IMR-90 (cell line): ENCODE measurements around the gene BEND3. TPM values are rescaled to one million over a fixed set of nuclear protein-coding genes. Genes with fewer than 3 reads are reported as not detected.

Experiments used
- ATAC-seq: fragments of 200-7000 bp; cut with Tn5 transposase; 2 replicates; pipeline ENCODE4 v1.9.1; 2020; ENCODE audit warnings: low read depth, mild to moderate bottlenecking, moderate library complexity
- BruUV-seq: library from RNA; stranded (reverse); fragments of 400-500 nt; replicated peaks from 2 replicates; lab custom pipeline; 2021; lab: Mats Ljungman, UMichigan
- CTCF ChIA-PET: fragments of 300-600 bp; formaldehyde crosslinking; extraction: SDS; loops from one replicate; lab custom pipeline; 2021; ENCODE audit warnings: antibody characterized with exemption; lab: Yijun Ruan, JAX
- POLR2A ChIA-PET: fragments of 300-600 bp; sonication (Branson Sonifier 250); formaldehyde crosslinking; loops from one replicate; lab custom pipeline; 2022; ENCODE audit warnings: antibody characterized with exemption; ENCODE audit not compliant: unreplicated experiment; lab: Charles Lee
- DNase-seq: peaks from one replicate; pipeline ENCODE4 v3.0.0; 2013
- H2AFZ ChIP-seq: replicated peaks from 2 replicates; pipeline ENCODE3; 2013; ENCODE audit warnings: low read length, mild to moderate bottlenecking; ENCODE audit not compliant: poor library complexity
- H2AK5ac ChIP-seq: 2 replicates; pipeline ENCODE4 v1.6.1; 2013; ENCODE audit warnings: low read depth, low read length, inconsistent platforms
- H2AK9ac ChIP-seq: replicated peaks from 2 replicates; pipeline ENCODE3; 2013; ENCODE audit warnings: mild to moderate bottlenecking, low read depth, low read length, moderate library complexity; ENCODE audit not compliant: poor library complexity
- H2BK120ac ChIP-seq: 2 replicates; pipeline ENCODE4 v1.6.1; 2013; ENCODE audit warnings: low read depth, low read length, inconsistent platforms
- H2BK15ac ChIP-seq: 3 replicates; pipeline ENCODE4 v1.6.1; 2013; ENCODE audit warnings: low read depth, low read length, inconsistent platforms
- H2BK20ac ChIP-seq: 2 replicates; pipeline ENCODE4 v1.6.1; 2013; ENCODE audit warnings: low read depth, mild to moderate bottlenecking, inconsistent platforms, low read length, moderate library complexity
- H2BK5ac ChIP-seq: 2 replicates; pipeline ENCODE4 v1.6.1; 2013; ENCODE audit warnings: mild to moderate bottlenecking, low read depth, low read length, inconsistent platforms; ENCODE audit not compliant: poor library complexity, severe bottlenecking
- H3K14ac ChIP-seq: replicated peaks from 2 replicates; pipeline ENCODE4 v1.6.1; 2013; ENCODE audit warnings: low read depth, low read length, inconsistent platforms
- H3K18ac ChIP-seq: 2 replicates; pipeline ENCODE4 v1.6.1; 2013; ENCODE audit warnings: low read depth, low read length, control low read depth
- H3K23ac ChIP-seq: 2 replicates; pipeline ENCODE4 v1.6.1; 2013; ENCODE audit warnings: low read depth, low read length, inconsistent platforms
- H3K27ac ChIP-seq: 2 replicates; pipeline ENCODE4 v1.5.1; 2013; ENCODE audit warnings: mild to moderate bottlenecking, control low read depth, low read length; ENCODE audit not compliant: insufficient read depth
- H3K27me3 ChIP-seq: 2 replicates; pipeline ENCODE4 v1.6.1; 2013; ENCODE audit warnings: low read length; ENCODE audit not compliant: control insufficient read depth, insufficient read depth
- H3K36me3 ChIP-seq: 2 replicates; pipeline ENCODE4 v1.6.1; 2013; ENCODE audit warnings: low read length, mixed read lengths; ENCODE audit not compliant: control insufficient read depth, insufficient read depth
- H3K4ac ChIP-seq: 2 replicates; pipeline ENCODE4 v1.6.1; 2013; ENCODE audit warnings: low read depth, low read length, inconsistent platforms
- H3K4me1 ChIP-seq: 2 replicates; pipeline ENCODE4 v1.6.1; 2013; ENCODE audit warnings: low read length, mixed read lengths; ENCODE audit not compliant: control insufficient read depth, insufficient read depth
- H3K4me2 ChIP-seq: 2 replicates; pipeline ENCODE4 v1.6.1; 2013; ENCODE audit warnings: low read depth, mild to moderate bottlenecking, control low read depth, low read length, moderate library complexity
- H3K4me3 ChIP-seq: 2 replicates; pipeline ENCODE4 v1.5.1; 2013; ENCODE audit warnings: low read depth, mild to moderate bottlenecking, control low read depth, low read length, moderate library complexity; ENCODE audit not compliant: insufficient read depth
- H3K56ac ChIP-seq: 2 replicates; pipeline ENCODE4 v1.6.1; 2013; ENCODE audit warnings: low read length, inconsistent platforms; ENCODE audit not compliant: insufficient read depth; ENCODE audit errors: extremely low read depth
- H3K79me1 ChIP-seq, 2 experiments: 2 replicates each; pipeline ENCODE4 v1.6.1; 2013; ENCODE audit warnings: low read length in 2 of 2, inconsistent platforms in 1 of 2, low read depth in 1 of 2
- H3K9ac ChIP-seq: 2 replicates; pipeline ENCODE4 v1.6.1; 2013; ENCODE audit warnings: low read depth, low read length, control low read depth
- H3K9me1 ChIP-seq: 2 replicates; pipeline ENCODE4 v1.6.1; 2013; ENCODE audit warnings: low read length, inconsistent platforms; ENCODE audit not compliant: insufficient read depth
- H3K9me3 ChIP-seq: 2 replicates; pipeline ENCODE4 v1.6.1; 2013; ENCODE audit warnings: low read length; ENCODE audit not compliant: control insufficient read depth, insufficient read depth
- H4K20me1 ChIP-seq: 2 replicates; pipeline ENCODE4 v1.6.1; 2013; ENCODE audit warnings: low read length, inconsistent platforms; ENCODE audit not compliant: insufficient read depth
- H4K5ac ChIP-seq: 2 replicates; pipeline ENCODE4 v1.6.1; 2013; ENCODE audit warnings: mild to moderate bottlenecking, low read depth, low read length, control low read depth
- H4K8ac ChIP-seq, 2 experiments: 2 replicates each; pipeline ENCODE4 v1.6.1; 2013; ENCODE audit warnings: low read depth in 2 of 2, low read length in 2 of 2, control low read depth in 1 of 2, inconsistent platforms in 1 of 2
- H4K91ac ChIP-seq: 2 replicates; pipeline ENCODE4 v1.6.1; 2013; ENCODE audit warnings: low read depth, low read length, inconsistent platforms; ENCODE audit not compliant: insufficient read depth
- CEBPB ChIP-seq: IDR thresholded peaks from 2 replicates; pipeline ENCODE4 v1.6.1; 2012; ENCODE audit warnings: low read depth, low read length, improper control_type of control experiment
- FOS ChIP-seq: fragments of 150-350 bp; IDR thresholded peaks from 2 replicates; pipeline ENCODE4 v1.6.1; 2016; ENCODE audit warnings: low read depth, low read length
- NFE2L2 ChIP-seq: fragments of 150-350 bp; IDR thresholded peaks from 2 replicates; pipeline ENCODE4 v1.6.1; 2016; ENCODE audit warnings: low read depth, mild to moderate bottlenecking, low read length
- POLR2A ChIP-seq: IDR thresholded peaks from 2 replicates; pipeline ENCODE4 v1.6.1; 2012; ENCODE audit warnings: mild to moderate bottlenecking, low read depth, low read length
- RAD21 ChIP-seq: IDR thresholded peaks from 2 replicates; pipeline ENCODE4 v1.6.1; 2012; ENCODE audit warnings: low read length, improper control_type of control experiment
- RFX5 ChIP-seq: IDR thresholded peaks from 2 replicates; pipeline ENCODE4 v1.8.0; 2012; ENCODE audit warnings: low read depth, mild to moderate bottlenecking, low read length, moderate library complexity
- SMC3 ChIP-seq: fragments of 150-350 bp; IDR thresholded peaks from 2 replicates; pipeline ENCODE4 v1.6.1; 2016; ENCODE audit warnings: low read depth, mild to moderate bottlenecking, antibody characterized with exemption, low read length, moderate library complexity
- WGBS, 2 experiments: methylation state at CpG; one replicate each; pipeline versions ENCODE4 v1.1.5 to v1.1.7; 2013; ENCODE audit warnings: missing lambda C conversion rate in 2 of 2; ENCODE audit not compliant: insufficient read length in 1 of 2; ENCODE audit errors: extremely low coverage in 2 of 2; 5-methylcytosine and 5-hydroxymethylcytosine counted together
- dilution Hi-C: fragments of 300-500 bp; cut with HindIII; formaldehyde crosslinking; loops from one replicate; pipeline ENCODE4 v1.14.3; 2018; ENCODE audit warnings: low sequenced_read_pairs; ENCODE audit not compliant: unreplicated experiment
- in situ Hi-C: fragments of 300-500 bp; cut with MboI; formaldehyde crosslinking; loops from 3 replicates; pipeline ENCODE4 v1.14.3; 2019; ENCODE audit warnings: low sequenced_read_pairs, inconsistent platforms, mixed read lengths
- intact Hi-C: fragments of 100-400 bp; cut with micrococcal nuclease; formaldehyde crosslinking; loops from 2 replicates; pipeline ENCODE4 v1.10.0; 2022
- polyA plus RNA-seq, 3 experiments: library from polyadenylated mRNA; depleted of rRNA; stranded (reverse); fragments of >200 nt; gene quantifications; 2 replicates each; pipeline ENCODE4 v1.2.3, GENCODE V29; 2012; ENCODE audit warnings: low replicate concordance in 1 of 3
- total RNA-seq: library from RNA; depleted of rRNA; stranded (reverse); fragments of >200 nt; gene quantifications from 2 replicates; pipeline ENCODE4 v1.2.3, GENCODE V29; 2012
- TF ChIP-seq, protein P1 (sequence below): conservative IDR thresholded peaks from 2 replicates; pipeline ENCODE4 v1.5.1; 2012; ENCODE audit warnings: mild to moderate bottlenecking, low read depth, low read length, improper control_type of control experiment
- TF ChIP-seq, protein P2 (sequence below): fragments of 150-350 bp; IDR thresholded peaks from 2 replicates; pipeline ENCODE4 v1.6.1; 2016; ENCODE audit warnings: low read depth, mild to moderate bottlenecking, low read length, moderate library complexity, borderline replicate concordance

Gene BEND3
- total and polyA plus RNA-seq, 2 of the 4 experiments (the other 2 are of a cell fraction): 1.2 to 1.8 TPM

DNA sequence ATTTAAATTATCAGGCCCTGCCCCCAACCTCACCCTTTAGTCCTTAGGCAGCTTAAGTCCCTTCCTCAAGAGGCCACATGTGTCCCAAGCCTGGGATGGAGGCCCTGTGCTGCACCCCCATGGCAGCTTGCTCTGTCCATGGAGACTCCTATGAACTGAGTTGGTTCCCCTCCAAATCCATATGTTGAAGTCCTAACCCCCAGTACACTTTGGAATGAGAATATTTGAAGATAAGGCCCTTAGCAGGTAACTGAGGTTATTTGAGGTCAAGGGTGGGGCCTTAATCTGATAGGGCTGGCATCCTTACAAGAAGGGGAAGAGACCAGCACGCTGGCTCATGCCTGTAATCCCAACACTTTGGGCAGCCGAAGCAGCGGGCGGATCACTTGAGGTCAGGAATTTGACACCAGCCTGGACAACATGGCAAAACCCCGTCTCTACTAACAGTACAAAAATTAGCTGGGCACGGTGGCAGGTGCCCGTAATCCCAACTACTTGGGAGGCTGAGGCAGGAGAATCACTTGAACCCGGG, 6.7 kb upstream of the BEND3 start:
- POLR2A ChIA-PET: no interaction called here
- no peak overlapping the region for H2BK20ac ChIP-seq

More for the DNA sequence above, 6.7 kb upstream of the BEND3 start:
- H3K79me1 ChIP-seq: no peaks in the 10 kb centered on the region
- H4K91ac ChIP-seq: no peak overlapping the region
- H2BK5ac ChIP-seq: no peak overlapping the region
- CTCF ChIA-PET: interaction anchor here (0.7 kb wide), 1 partner anchor 115 kb away, joined by 3 read pairs; no protein-coding TSS in a partner anchor
- H3K9me1 ChIP-seq: no peaks in the 10 kb centered on the region
- no peak overlapping the region for H3K56ac ChIP-seq
- no peak overlapping the region for H2BK15ac ChIP-seq
- in situ Hi-C loops: loop anchor here (10.0 kb wide), 1 partner anchor 373 kb away; the partner anchor contains the start of gene SOBP
- no peak overlapping the region for H3K4ac ChIP-seq
- H3K23ac ChIP-seq: no peak overlapping the region
- H3K9ac ChIP-seq: no peak overlapping the region
- H2BK120ac ChIP-seq: no peak overlapping the region
- no peak overlapping the region for H3K4me2 ChIP-seq
- H4K8ac ChIP-seq: no peak overlapping the region
- no peak overlapping the region for H2AK5ac ChIP-seq
- H3K9me3 ChIP-seq: no peaks in the 10 kb centered on the region
- no peak overlapping the region for H3K14ac ChIP-seq
- no peak overlapping the region for H3K4me3 ChIP-seq
- WGBS, 2 experiments: 91% methylated on average over 4 of the region's 8 CpGs; no CpG with 5 or more reads in 1 of the 2 experiments
- no peak overlapping the region for H3K18ac ChIP-seq
- dilution Hi-C loops: no loop called here
- DNase-seq: no peak
- H3K27me3 ChIP-seq: peaks cover 2% of the 10 kb centered on the region; the same call in 1 of the 2 replicates
- H3K36me3 ChIP-seq: no peaks in the 10 kb centered on the region
- H4K20me1 ChIP-seq: no peaks in the 10 kb centered on the region
- no peak for TF ChIP-seq RAD21
- no peak for TF ChIP-seq CEBPB
- no peak for TF ChIP-seq NFE2L2
- no peak for TF ChIP-seq RFX5
- TF ChIP-seq, protein P1, sequence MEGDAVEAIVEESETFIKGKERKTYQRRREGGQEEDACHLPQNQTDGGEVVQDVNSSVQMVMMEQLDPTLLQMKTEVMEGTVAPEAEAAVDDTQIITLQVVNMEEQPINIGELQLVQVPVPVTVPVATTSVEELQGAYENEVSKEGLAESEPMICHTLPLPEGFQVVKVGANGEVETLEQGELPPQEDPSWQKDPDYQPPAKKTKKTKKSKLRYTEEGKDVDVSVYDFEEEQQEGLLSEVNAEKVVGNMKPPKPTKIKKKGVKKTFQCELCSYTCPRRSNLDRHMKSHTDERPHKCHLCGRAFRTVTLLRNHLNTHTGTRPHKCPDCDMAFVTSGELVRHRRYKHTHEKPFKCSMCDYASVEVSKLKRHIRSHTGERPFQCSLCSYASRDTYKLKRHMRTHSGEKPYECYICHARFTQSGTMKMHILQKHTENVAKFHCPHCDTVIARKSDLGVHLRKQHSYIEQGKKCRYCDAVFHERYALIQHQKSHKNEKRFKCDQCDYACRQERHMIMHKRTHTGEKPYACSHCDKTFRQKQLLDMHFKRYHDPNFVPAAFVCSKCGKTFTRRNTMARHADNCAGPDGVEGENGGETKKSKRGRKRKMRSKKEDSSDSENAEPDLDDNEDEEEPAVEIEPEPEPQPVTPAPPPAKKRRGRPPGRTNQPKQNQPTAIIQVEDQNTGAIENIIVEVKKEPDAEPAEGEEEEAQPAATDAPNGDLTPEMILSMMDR: no peak
- TF ChIP-seq POLR2A: no peak
- TF ChIP-seq SMC3: no peak
- TF ChIP-seq, protein P2, sequence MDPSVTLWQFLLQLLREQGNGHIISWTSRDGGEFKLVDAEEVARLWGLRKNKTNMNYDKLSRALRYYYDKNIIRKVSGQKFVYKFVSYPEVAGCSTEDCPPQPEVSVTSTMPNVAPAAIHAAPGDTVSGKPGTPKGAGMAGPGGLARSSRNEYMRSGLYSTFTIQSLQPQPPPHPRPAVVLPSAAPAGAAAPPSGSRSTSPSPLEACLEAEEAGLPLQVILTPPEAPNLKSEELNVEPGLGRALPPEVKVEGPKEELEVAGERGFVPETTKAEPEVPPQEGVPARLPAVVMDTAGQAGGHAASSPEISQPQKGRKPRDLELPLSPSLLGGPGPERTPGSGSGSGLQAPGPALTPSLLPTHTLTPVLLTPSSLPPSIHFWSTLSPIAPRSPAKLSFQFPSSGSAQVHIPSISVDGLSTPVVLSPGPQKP: no peak
- no peak for TF ChIP-seq FOS
- no peak overlapping the region for H4K5ac ChIP-seq
- H2AFZ ChIP-seq: no peak overlapping the region
- H2AK9ac ChIP-seq: no peak overlapping the region
- ATAC-seq: no peak
- no TSS peak for BruUV-seq
- H3K4me1 ChIP-seq: no peaks in the 10 kb centered on the region
- intact Hi-C loops: no loop called here
- H3K27ac ChIP-seq: no peak overlapping the region
